WTC11 (cell line): ENCODE measurements around the gene SHC3. TPM values are rescaled to one million over a fixed set of nuclear protein-coding genes. Genes with fewer than 3 reads are reported as not detected.

Experiments used
- ATAC-seq: fragments of 200-7000 bp; cut with Tn5 transposase; 2 replicates; pipeline ENCODE4 v1.10.0; 2021; ENCODE audit warnings: mild to moderate bottlenecking, moderate library complexity
- CTCF ChIA-PET: fragments of 300-600 bp; sonication (Branson Sonifier 250); formaldehyde crosslinking; loops from one replicate; lab custom pipeline; 2021; ENCODE audit warnings: antibody characterized with exemption; lab: Charles Lee
- POLR2A ChIA-PET: fragments of 350-600 bp; sonication (Branson Sonifier 250); formaldehyde crosslinking; loops from one replicate; lab custom pipeline; 2021; ENCODE audit warnings: antibody characterized with exemption; lab: Charles Lee
- DNase-seq: peaks from one replicate; pipeline ENCODE4 v3.0.0; 2021; ENCODE audit warnings: low spot score
- H3K27ac Mint-ChIP-seq: 2 replicates; pipeline ENCODE4 v1.8.0; 2021; ENCODE audit warnings: mixed read lengths
- H3K27me3 Mint-ChIP-seq: 2 replicates; pipeline ENCODE4 v1.8.0; 2021; ENCODE audit warnings: low read depth, mild to moderate bottlenecking, moderate library complexity, mixed read lengths
- H3K36me3 Mint-ChIP-seq: 2 replicates; pipeline ENCODE4 v1.8.0; 2021; ENCODE audit warnings: mixed read lengths
- H3K4me1 Mint-ChIP-seq: 2 replicates; pipeline ENCODE4 v1.8.0; 2022; ENCODE audit warnings: mixed read lengths
- H3K4me3 Mint-ChIP-seq: 2 replicates; pipeline ENCODE4 v1.8.0; 2021; ENCODE audit warnings: mild to moderate bottlenecking, moderate library complexity, mixed read lengths
- H3K9me3 Mint-ChIP-seq: 2 replicates; pipeline ENCODE4 v1.8.0; 2021; ENCODE audit warnings: mixed read lengths
- ESRRA ChIP-seq: sonication (generic); formaldehyde crosslinking; IDR thresholded peaks from 2 replicates; pipeline ENCODE4 v1.8.1; 2022; ENCODE audit warnings: mild to moderate bottlenecking, missing genetic modification reagents, borderline replicate concordance
- FOXP1 ChIP-seq: sonication (generic); formaldehyde crosslinking; IDR thresholded peaks from 2 replicates; pipeline ENCODE4 v1.8.0; 2022; ENCODE audit warnings: missing genetic modification reagents, mild to moderate bottlenecking, moderate library complexity, borderline replicate concordance
- GTF2I ChIP-seq: fragments of 250-450 bp; sonication (Bioruptor Pico); conservative IDR thresholded peaks from 2 replicates; pipeline ENCODE4 v1.4.0; 2021; ENCODE audit warnings: mild to moderate bottlenecking
- HMGA2 ChIP-seq: fragments of 250-450 bp; sonication (Bioruptor Pico); IDR thresholded peaks from 2 replicates; pipeline ENCODE4 v1.4.0; 2021; ENCODE audit warnings: mild to moderate bottlenecking, moderate library complexity
- JAZF1 ChIP-seq: fragments of 250-450 bp; sonication (Bioruptor Pico); IDR thresholded peaks from 2 replicates; pipeline ENCODE4 v1.9.0; 2021; ENCODE audit warnings: moderate library complexity, mild to moderate bottlenecking, inconsistent platforms
- JUN ChIP-seq: sonication (generic); formaldehyde crosslinking; IDR thresholded peaks from 2 replicates; pipeline ENCODE4 v1.8.0; 2023; ENCODE audit warnings: mild to moderate bottlenecking, missing genetic modification reagents
- NR2C2 ChIP-seq: sonication (generic); formaldehyde crosslinking; IDR thresholded peaks from 2 replicates; pipeline ENCODE4 v1.8.0; 2022; ENCODE audit warnings: mild to moderate bottlenecking, missing genetic modification reagents
- SMAD3 ChIP-seq: sonication (generic); formaldehyde crosslinking; IDR thresholded peaks from 2 replicates; pipeline ENCODE4 v1.8.0; 2022; ENCODE audit warnings: missing genetic modification reagents, mild to moderate bottlenecking, borderline replicate concordance
- SMAD4 ChIP-seq: sonication (generic); formaldehyde crosslinking; IDR thresholded peaks from 2 replicates; pipeline ENCODE4 v1.8.0; 2022; ENCODE audit warnings: mild to moderate bottlenecking, missing genetic modification reagents
- ZNF317 ChIP-seq: sonication (generic); formaldehyde crosslinking; IDR thresholded peaks from 2 replicates; pipeline ENCODE4 v1.8.1; 2023; ENCODE audit warnings: low read depth, mild to moderate bottlenecking, moderate library complexity, missing genetic modification reagents, borderline replicate concordance
- ZNF423 ChIP-seq: fragments of 250-450 bp; sonication (Bioruptor Pico); IDR thresholded peaks from 2 replicates; pipeline ENCODE4 v2.1.2; 2022; ENCODE audit warnings: mild to moderate bottlenecking, moderate library complexity
- total RNA-seq: library from RNA; stranded (reverse); gene quantifications from 3 replicates; pipeline ENCODE4 v1.2.3, GENCODE V29; 2021
- TF ChIP-seq, protein P1 (sequence below): fragments of 200-600 bp; IDR thresholded peaks from 2 replicates; pipeline ENCODE4 v1.8.0; 2022; ENCODE audit warnings: antibody characterized with exemption
- TF ChIP-seq, protein P2 (sequence below): fragments of 250-450 bp; sonication (Bioruptor Pico); IDR thresholded peaks from 2 replicates; pipeline ENCODE4 v2.1.2; 2022; ENCODE audit warnings: mild to moderate bottlenecking, moderate library complexity
- TF ChIP-seq, protein P3 (sequence below): sonication (generic); formaldehyde crosslinking; IDR thresholded peaks from 2 replicates; pipeline ENCODE4 v1.8.1; 2023; ENCODE audit warnings: mild to moderate bottlenecking, missing genetic modification reagents
- TF ChIP-seq, protein P4 (sequence below): sonication (generic); formaldehyde crosslinking; IDR thresholded peaks from 2 replicates; pipeline ENCODE4 v1.8.1; 2022; ENCODE audit warnings: low read depth, missing genetic modification reagents, borderline replicate concordance
- TF ChIP-seq, protein P5 (sequence below): sonication (generic); formaldehyde crosslinking; IDR thresholded peaks from 2 replicates; pipeline ENCODE4 v1.8.0; 2023; ENCODE audit warnings: missing genetic modification reagents
- TF ChIP-seq, protein P6 (sequence below): fragments of 250-450 bp; sonication (Bioruptor Pico); IDR thresholded peaks from 2 replicates; pipeline ENCODE4 v1.9.0; 2021; ENCODE audit warnings: moderate library complexity, mild to moderate bottlenecking, inconsistent platforms, borderline replicate concordance

SHC3 gene
- total RNA-seq, 1 experiment from 2014 or later = 4.9 TPM

DNA sequence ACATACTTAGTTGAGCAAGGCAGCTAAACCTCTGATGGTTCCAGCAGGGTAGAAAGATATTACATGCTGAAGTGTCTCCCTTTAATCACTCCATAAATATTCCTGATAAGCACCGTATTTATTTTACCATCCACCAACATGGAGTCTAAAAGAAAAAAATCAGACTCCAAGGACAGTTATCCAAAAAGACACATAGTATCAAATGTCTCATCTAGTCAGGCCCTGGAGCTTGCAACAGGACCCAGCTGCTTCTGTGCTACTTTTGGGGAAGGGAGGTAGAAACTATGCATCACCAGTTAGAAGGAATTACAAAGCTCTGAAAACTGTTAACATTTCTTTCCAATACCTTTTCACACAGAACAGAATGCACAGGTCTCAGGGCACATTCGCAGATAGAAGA, 99.2 kb downstream of the SHC3 start (continued):
- TF ChIP-seq JAZF1 (CRISPR knock-in tag) (no peak), JUN (no peak), SMAD4 (CRISPR knock-in tag) (no peak)
- TF ChIP-seq, protein P1, sequence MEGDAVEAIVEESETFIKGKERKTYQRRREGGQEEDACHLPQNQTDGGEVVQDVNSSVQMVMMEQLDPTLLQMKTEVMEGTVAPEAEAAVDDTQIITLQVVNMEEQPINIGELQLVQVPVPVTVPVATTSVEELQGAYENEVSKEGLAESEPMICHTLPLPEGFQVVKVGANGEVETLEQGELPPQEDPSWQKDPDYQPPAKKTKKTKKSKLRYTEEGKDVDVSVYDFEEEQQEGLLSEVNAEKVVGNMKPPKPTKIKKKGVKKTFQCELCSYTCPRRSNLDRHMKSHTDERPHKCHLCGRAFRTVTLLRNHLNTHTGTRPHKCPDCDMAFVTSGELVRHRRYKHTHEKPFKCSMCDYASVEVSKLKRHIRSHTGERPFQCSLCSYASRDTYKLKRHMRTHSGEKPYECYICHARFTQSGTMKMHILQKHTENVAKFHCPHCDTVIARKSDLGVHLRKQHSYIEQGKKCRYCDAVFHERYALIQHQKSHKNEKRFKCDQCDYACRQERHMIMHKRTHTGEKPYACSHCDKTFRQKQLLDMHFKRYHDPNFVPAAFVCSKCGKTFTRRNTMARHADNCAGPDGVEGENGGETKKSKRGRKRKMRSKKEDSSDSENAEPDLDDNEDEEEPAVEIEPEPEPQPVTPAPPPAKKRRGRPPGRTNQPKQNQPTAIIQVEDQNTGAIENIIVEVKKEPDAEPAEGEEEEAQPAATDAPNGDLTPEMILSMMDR = no peak

DNA sequence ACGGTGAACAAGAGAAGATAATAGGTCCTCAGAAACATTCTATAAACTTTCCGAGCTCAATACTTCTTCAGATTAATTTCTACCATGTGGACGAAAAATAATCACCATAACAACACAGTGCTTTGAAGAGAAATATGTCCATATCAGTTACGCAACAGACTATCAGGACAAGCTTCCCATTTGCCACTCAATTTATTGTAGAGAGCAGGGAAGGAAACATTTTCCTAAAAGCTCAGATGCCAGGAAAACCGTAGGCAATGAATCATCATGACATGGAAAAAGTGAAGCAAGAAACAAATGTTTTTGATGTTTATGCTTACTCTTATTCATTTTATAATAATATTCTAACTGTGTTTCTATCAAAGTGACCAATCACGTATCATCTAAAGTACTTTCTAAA, 99.8 kb downstream of the SHC3 start:
- ATAC-seq = no peak
- Mint-ChIP-seq H3K9me3 (no peaks in the 10 kb centered on the region), H3K27ac (no peak overlapping the region), H3K27me3 (no peaks in the 10 kb centered on the region), H3K4me1 (no peaks in the 10 kb centered on the region), H3K4me3 (no peak overlapping the region), H3K36me3 (no peaks in the 10 kb centered on the region)
- no peak for TF ChIP-seq NR2C2 (CRISPR knock-in tag)
- no peak for TF ChIP-seq GTF2I
- TF ChIP-seq, protein P2, sequence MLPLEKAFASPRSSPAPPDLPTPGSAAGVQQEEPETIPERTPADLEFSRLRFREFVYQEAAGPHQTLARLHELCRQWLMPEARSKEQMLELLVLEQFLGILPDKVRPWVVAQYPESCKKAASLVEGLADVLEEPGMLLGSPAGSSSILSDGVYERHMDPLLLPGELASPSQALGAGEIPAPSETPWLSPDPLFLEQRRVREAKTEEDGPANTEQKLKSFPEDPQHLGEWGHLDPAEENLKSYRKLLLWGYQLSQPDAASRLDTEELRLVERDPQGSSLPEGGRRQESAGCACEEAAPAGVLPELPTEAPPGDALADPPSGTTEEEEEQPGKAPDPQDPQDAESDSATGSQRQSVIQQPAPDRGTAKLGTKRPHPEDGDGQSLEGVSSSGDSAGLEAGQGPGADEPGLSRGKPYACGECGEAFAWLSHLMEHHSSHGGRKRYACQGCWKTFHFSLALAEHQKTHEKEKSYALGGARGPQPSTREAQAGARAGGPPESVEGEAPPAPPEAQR (CRISPR knock-in tag) = no peak
- TF ChIP-seq, protein P3, sequence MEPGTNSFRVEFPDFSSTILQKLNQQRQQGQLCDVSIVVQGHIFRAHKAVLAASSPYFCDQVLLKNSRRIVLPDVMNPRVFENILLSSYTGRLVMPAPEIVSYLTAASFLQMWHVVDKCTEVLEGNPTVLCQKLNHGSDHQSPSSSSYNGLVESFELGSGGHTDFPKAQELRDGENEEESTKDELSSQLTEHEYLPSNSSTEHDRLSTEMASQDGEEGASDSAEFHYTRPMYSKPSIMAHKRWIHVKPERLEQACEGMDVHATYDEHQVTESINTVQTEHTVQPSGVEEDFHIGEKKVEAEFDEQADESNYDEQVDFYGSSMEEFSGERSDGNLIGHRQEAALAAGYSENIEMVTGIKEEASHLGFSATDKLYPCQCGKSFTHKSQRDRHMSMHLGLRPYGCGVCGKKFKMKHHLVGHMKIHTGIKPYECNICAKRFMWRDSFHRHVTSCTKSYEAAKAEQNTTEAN (CRISPR knock-in tag) = no peak
- TF ChIP-seq, protein P4, sequence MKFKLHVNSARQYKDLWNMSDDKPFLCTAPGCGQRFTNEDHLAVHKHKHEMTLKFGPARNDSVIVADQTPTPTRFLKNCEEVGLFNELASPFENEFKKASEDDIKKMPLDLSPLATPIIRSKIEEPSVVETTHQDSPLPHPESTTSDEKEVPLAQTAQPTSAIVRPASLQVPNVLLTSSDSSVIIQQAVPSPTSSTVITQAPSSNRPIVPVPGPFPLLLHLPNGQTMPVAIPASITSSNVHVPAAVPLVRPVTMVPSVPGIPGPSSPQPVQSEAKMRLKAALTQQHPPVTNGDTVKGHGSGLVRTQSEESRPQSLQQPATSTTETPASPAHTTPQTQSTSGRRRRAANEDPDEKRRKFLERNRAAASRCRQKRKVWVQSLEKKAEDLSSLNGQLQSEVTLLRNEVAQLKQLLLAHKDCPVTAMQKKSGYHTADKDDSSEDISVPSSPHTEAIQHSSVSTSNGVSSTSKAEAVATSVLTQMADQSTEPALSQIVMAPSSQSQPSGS (CRISPR knock-in tag) = no peak
- TF ChIP-seq, protein P5, sequence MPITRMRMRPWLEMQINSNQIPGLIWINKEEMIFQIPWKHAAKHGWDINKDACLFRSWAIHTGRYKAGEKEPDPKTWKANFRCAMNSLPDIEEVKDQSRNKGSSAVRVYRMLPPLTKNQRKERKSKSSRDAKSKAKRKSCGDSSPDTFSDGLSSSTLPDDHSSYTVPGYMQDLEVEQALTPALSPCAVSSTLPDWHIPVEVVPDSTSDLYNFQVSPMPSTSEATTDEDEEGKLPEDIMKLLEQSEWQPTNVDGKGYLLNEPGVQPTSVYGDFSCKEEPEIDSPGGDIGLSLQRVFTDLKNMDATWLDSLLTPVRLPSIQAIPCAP (CRISPR knock-in tag) = no peak
- TF ChIP-seq, protein P6, sequence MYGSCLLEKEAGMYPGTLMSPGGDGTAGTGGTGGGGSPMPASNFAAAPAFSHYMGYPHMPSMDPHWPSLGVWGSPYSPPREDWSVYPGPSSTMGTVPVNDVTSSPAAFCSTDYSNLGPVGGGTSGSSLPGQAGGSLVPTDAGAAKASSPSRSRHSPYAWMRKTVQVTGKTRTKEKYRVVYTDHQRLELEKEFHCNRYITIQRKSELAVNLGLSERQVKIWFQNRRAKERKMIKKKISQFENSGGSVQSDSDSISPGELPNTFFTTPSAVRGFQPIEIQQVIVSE (CRISPR knock-in tag) = no peak
- ChIA-PET POLR2A (no interaction called here), CTCF (interaction anchor here (1.7 kb wide), 1 partner anchor 200 kb away, joined by 6 read pairs; no protein-coding TSS in a partner anchor)
- no peak for DNase-seq

DNA sequence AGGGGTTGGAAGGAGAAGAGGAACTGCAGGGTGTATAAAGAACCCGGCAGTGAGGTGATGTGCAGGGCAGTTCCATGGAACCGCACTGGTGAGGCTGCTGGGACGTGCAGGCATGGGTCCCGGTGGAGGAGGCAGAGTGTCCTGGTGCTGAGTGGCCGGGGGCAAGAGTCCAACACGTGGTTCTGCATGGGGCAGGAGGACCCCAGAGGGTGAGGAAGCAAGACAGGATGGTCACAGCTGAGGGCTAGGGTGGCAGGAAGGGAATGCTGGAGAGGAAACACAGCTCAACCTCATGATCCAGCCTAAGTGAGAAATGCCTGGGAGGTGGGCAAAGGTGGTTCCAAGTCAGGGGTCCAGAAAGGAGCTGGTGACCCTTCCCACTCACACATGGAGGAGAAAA, 100.2 kb downstream of the SHC3 start:
- Mint-ChIP-seq H3K4me3 (no peak overlapping the region), H3K36me3 (no peaks in the 10 kb centered on the region), H3K4me1 (no peaks in the 10 kb centered on the region), H3K27ac (no peak overlapping the region), H3K27me3 (no peaks in the 10 kb centered on the region), H3K9me3 (no peaks in the 10 kb centered on the region)
- ChIA-PET POLR2A (no interaction called here), CTCF (interaction anchor here (1.7 kb wide), 1 partner anchor 201 kb away, joined by 6 read pairs; no protein-coding TSS in a partner anchor)
- no peak for ATAC-seq
- DNase-seq = no peak
- TF ChIP-seq HMGA2 (no peak), ZNF423 (CRISPR knock-in tag) (no peak), FOXP1 (CRISPR knock-in tag) (no peak)

DNA sequence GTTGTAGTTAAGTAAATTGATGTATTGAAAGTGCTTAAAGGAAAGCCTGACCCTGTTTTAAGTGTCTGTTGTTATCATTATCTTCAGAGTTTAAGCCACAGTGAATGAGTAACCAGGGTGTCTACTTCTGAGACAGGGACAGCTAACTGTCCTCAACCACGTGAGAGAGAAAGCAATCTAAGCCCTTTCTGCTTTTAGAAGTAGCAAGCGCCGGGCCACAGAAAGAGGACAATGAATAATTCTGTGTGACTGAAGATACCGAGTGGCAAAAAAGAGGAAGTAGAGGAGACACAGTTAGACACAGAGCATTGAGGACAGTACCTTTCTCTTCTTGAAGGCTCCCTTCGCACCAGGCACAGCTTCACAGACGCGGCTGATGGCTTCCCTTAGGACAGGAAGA, 101.1 kb downstream of the SHC3 start:
- no peak for DNase-seq
- Mint-ChIP-seq H3K4me3 (no peak overlapping the region), H3K9me3 (no peaks in the 10 kb centered on the region), H3K36me3 (no peaks in the 10 kb centered on the region), H3K4me1 (no peaks in the 10 kb centered on the region), H3K27ac (no peak overlapping the region), H3K27me3 (no peaks in the 10 kb centered on the region)
- no peak for ATAC-seq
- CTCF ChIA-PET = no interaction called here
- POLR2A ChIA-PET = no interaction called here
- TF ChIP-seq SMAD3 (CRISPR knock-in tag) = no peak
- TF ChIP-seq ESRRA (CRISPR knock-in tag) = no peak
- no peak for TF ChIP-seq ZNF317
- TF ChIP-seq, all 79 proteins: peak for 0
